Measurements from ENCODE around the gene PCED1B. TPM values are rescaled to one million over a fixed set of nuclear protein-coding genes. Genes with fewer than 3 reads are reported as not detected.

PCED1B gene
- polyA plus RNA-seq, 1 donor from 2014 or later, result 34.0 TPM

Other genes with a start within 250 kb of the PCED1B start
- gene AMIGO2, start 338 bp downstream of the PCED1B start, polyA plus RNA-seq, result 7.4 TPM